GM19467 (cell line): Measurements from ENCODE around the gene CNKSR1.

Experiments used
- ATAC-seq: cut with Tn5 transposase; IDR thresholded peaks from one replicate; pipeline ENCODE4 v1.9.1; 2021; ENCODE audit warnings: mild to moderate bottlenecking, moderate library complexity; ENCODE audit not compliant: unreplicated experiment

Gene CNKSR1

GRCh38 chr1:26177182-26177684 lies at the start of gene CNKSR1:
Gene CNKSR1 (plus strand): TSS chr1:26177491. CDS start chr1:26177548, 57 bp downstream.
- no peak for ATAC-seq

- no peak for ATAC-seq
These were observed 47.5 kb upstream of the CNKSR1 start for GRCh38 chr1:26129778-26130177.

GRCh38 chr1:26130695-26131094 lies 46.6 kb upstream of the CNKSR1 start:
- no peak for ATAC-seq

- ATAC-seq = no peak
These were observed 45.0 kb upstream of the CNKSR1 start for GRCh38 chr1:26132128-26132833.

GRCh38 chr1:26132834-26133167 lies 44.5 kb upstream of the CNKSR1 start:
- ATAC-seq = no peak

GRCh38 chr1:26134466-26134865 lies 42.8 kb upstream of the CNKSR1 start:
- no peak for ATAC-seq

GRCh38 chr1:26138974-26139558 lies 38.2 kb upstream of the CNKSR1 start:
- no peak for ATAC-seq

GRCh38 chr1:26142159-26142558 lies 35.1 kb upstream of the CNKSR1 start:
- no peak for ATAC-seq

GRCh38 chr1:26145041-26145959 lies 32.0 kb upstream of the CNKSR1 start:
- no peak for ATAC-seq

GRCh38 chr1:26145960-26146294 lies 31.4 kb upstream of the CNKSR1 start:
- ATAC-seq = no peak

GRCh38 chr1:26148887-26149286 lies 28.4 kb upstream of the CNKSR1 start:
- no peak for ATAC-seq

- no peak for ATAC-seq
These were observed 23.2 kb upstream of the CNKSR1 start for GRCh38 chr1:26153966-26154532.

- ATAC-seq = no peak
These were observed 22.5 kb upstream of the CNKSR1 start for GRCh38 chr1:26154750-26155149.

- no peak for ATAC-seq
These were observed 21.7 kb upstream of the CNKSR1 start for GRCh38 chr1:26155370-26156284.

- ATAC-seq = no peak
These were observed 20.8 kb upstream of the CNKSR1 start for GRCh38 chr1:26156285-26157038.

GRCh38 chr1:26158271-26158907 lies 18.9 kb upstream of the CNKSR1 start:
- ATAC-seq = no peak

- ATAC-seq = no peak
These were observed 18.2 kb upstream of the CNKSR1 start, which contains the start of gene FAM110D for GRCh38 chr1:26158908-26159742. Gene FAM110D (plus strand): TSS chr1:26159079. CDS start chr1:26161292, 2,213 bp downstream.

- no peak for ATAC-seq
These were observed 17.6 kb upstream of the CNKSR1 start for GRCh38 chr1:26159743-26160039.
